Cardiac ventricle fibroblast (primary cell): Measurements from ENCODE around the gene FGG. TPM values are rescaled to one million over a fixed set of nuclear protein-coding genes. Genes with fewer than 3 reads are reported as not detected.

Experiments
- total RNA-seq: library from RNA; depleted of rRNA; stranded (reverse); fragments of >200 nt; gene quantifications from 2 replicates; pipeline ENCODE4 v1.2.3, GENCODE V29; 2015

FGG gene
- not detected in 2 replicates for total RNA-seq

GRCh38 chr4:154612472-154613414, at the start of gene FGG:
Gene FGG (minus strand): TSS chr4:154612656. CDS start chr4:154612609, 47 bp downstream.

GRCh38 chr4:154590329-154591006, 22.0 kb downstream of the FGG start, which contains the start of gene FGA:
Gene FGA (minus strand): TSS chr4:154590742. CDS start chr4:154590687, 55 bp downstream.

GRCh38 chr4:154562697-154563254, 49.7 kb downstream of the FGG start, which contains the start of gene FGB:
Gene FGB (plus strand): TSS chr4:154563011. CDS start chr4:154563019, 8 bp downstream.

Other genes starting within 250 kb of the FGG start
- not detected in 2 replicates for gene DCHS2, start 120.9 kb downstream of the FGG start, total RNA-seq
- gene PLRG1, start 62.3 kb downstream of the FGG start, total RNA-seq = 22.7 and 44.3 TPM in 2 replicates
- gene FGB, start 49.6 kb downstream of the FGG start, total RNA-seq = not detected in 2 replicates
- gene FGA, start 21.9 kb downstream of the FGG start, total RNA-seq = not detected in 2 replicates
- not detected in 2 replicates for gene LRAT, start 131.3 kb upstream of the FGG start, total RNA-seq
- 0.20 TPM in 1 of 2 replicates, not detected in the other for gene RBM46, start 168.6 kb upstream of the FGG start, total RNA-seq